ENCODE data around the gene MRPL40. TPM values are rescaled to one million over a fixed set of nuclear protein-coding genes. Genes with fewer than 3 reads are reported as not detected.
"Not testable (repeated sequence)": the region's sequence is repeated elsewhere in the genome, so short reads cannot be mapped to it uniquely, and the experiment has no call there.

Gene MRPL40
- total RNA-seq, 4 donors from 2014 or later: 10.9 to 29.2 (median 13.7) TPM

DNA sequence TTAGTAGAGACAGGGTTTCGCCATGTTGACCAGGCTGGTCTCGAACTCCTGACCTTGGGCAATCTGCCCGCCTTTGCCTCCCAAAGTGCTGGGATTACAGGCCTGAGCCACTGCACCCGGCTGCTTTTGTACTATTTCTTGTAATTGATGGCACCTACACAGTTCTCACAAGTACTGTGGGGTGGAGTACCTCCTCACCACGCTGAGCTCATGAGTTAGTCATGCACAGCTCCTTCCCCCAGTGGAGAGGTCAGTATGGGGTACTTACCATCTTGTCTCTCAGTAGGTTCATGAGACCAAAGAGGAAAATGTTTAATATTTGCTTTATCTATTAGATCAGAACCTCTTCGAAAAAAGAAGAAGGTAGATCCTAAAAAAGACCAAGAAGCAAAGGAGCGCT is 2.1 kb downstream of the MRPL40 start:
- Histone ChIP-seq H3K4me3 (no peak overlapping the region), H3K27me3 (no peaks in the 10 kb centered on the region), H3K27ac (no peak overlapping the region), H3K9me3 (no peaks in the 10 kb centered on the region), H3K4me1 (peaks cover 19 to 27% (median 23%) of the 10 kb centered on the region in 4 donors), H3K36me3 (peaks cover 0 to 7% (median 0%) of the 10 kb centered on the region in 4 donors)
- no peak for TF ChIP-seq POLR2A (IDR thresholded peaks at IDR 0.05)
- TF ChIP-seq EP300 (IDR thresholded peaks at IDR 0.05; ENCODE audit: low read depth): no peak
- TF ChIP-seq POLR2AphosphoS5 (IDR thresholded peaks at IDR 0.05): no peak
- TF ChIP-seq, protein P1, sequence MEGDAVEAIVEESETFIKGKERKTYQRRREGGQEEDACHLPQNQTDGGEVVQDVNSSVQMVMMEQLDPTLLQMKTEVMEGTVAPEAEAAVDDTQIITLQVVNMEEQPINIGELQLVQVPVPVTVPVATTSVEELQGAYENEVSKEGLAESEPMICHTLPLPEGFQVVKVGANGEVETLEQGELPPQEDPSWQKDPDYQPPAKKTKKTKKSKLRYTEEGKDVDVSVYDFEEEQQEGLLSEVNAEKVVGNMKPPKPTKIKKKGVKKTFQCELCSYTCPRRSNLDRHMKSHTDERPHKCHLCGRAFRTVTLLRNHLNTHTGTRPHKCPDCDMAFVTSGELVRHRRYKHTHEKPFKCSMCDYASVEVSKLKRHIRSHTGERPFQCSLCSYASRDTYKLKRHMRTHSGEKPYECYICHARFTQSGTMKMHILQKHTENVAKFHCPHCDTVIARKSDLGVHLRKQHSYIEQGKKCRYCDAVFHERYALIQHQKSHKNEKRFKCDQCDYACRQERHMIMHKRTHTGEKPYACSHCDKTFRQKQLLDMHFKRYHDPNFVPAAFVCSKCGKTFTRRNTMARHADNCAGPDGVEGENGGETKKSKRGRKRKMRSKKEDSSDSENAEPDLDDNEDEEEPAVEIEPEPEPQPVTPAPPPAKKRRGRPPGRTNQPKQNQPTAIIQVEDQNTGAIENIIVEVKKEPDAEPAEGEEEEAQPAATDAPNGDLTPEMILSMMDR (IDR thresholded peaks at IDR 0.05): no peak
- intact Hi-C loops (cut with DNase I; ENCODE audit: low total_unique reads) (no loop called here), in situ Hi-C loops (cut with MboI; ENCODE audit: low pct_ligation_motif_present in 1 of 4, low pct_unique_long_range_greater_than_20kb in 1 of 4, low sequenced_read_pairs in 3 of 4) (no loop called here)
- DNase-seq: no peak
- 89 to 92% methylated on average over 3 to 7 of the region's 7 CpGs for WGBS, 2 donors (ENCODE audit: low coverage in 1 of 2)

DNA sequence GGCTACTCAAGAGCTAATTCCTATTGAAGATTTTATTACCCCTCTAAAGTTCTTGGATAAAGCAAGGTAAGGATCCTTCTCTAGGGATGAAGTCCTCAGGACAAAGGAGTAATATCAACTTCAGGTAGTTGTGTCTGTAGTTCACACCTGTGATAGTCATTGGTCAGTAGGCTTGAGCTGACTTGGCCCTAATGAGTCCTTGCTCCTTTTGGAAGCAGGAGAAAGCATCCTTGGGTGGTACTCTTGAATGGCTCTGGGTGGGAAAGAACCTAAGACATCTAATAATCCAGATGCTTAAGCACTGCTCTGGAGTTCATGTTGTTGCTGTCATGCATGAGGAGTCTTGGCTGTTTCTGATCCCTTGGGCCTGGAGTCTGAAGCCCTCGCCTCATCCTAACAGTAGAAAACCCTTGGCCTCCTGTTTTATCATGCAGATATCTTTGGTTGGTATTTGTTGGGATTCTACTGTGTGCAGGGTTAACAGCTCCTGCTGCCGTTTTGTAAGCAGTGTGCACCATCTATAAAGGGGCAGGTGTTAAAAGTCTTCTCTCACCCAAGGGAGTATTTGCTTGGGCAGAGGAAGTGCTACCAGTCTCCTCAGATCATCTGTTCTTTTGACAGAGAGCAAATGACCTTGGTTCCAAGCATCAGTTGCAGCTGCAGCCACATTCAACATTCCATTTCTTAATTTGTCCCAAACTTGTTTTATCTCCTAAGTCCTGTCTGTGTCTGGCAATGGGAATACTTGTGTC is 2.7 kb downstream of the MRPL40 start:
- TF ChIP-seq POLR2AphosphoS5 (IDR thresholded peaks at IDR 0.05): no peak
- TF ChIP-seq, protein P1 (IDR thresholded peaks at IDR 0.05): no peak
- no peak for TF ChIP-seq POLR2A (IDR thresholded peaks at IDR 0.05)
- TF ChIP-seq EP300 (IDR thresholded peaks at IDR 0.05; ENCODE audit: low read depth): no peak
- no peak for DNase-seq
- peaks cover 13 to 21% (median 17%) of the 10 kb centered on the region in 4 donors for H3K4me1 ChIP-seq
- no peak overlapping the region for H3K4me3 ChIP-seq
- H3K36me3 ChIP-seq: peaks cover 0 to 7% (median 0%) of the 10 kb centered on the region in 4 donors
- in situ Hi-C loops (cut with MboI; ENCODE audit: low pct_ligation_motif_present in 1 of 4, low pct_unique_long_range_greater_than_20kb in 1 of 4, low sequenced_read_pairs in 3 of 4) (no loop called here), intact Hi-C loops (cut with DNase I; ENCODE audit: low total_unique reads) (no loop called here)
- no peaks in the 10 kb centered on the region for H3K27me3 ChIP-seq
- 75% methylated on average over 2 of the region's 2 CpGs; no CpG with 5 or more reads in 1 of the 2 donors for WGBS, 2 donors (ENCODE audit: low coverage in 1 of 2)
- no peak overlapping the region for H3K27ac ChIP-seq
- no peaks in the 10 kb centered on the region for H3K9me3 ChIP-seq

DNA sequence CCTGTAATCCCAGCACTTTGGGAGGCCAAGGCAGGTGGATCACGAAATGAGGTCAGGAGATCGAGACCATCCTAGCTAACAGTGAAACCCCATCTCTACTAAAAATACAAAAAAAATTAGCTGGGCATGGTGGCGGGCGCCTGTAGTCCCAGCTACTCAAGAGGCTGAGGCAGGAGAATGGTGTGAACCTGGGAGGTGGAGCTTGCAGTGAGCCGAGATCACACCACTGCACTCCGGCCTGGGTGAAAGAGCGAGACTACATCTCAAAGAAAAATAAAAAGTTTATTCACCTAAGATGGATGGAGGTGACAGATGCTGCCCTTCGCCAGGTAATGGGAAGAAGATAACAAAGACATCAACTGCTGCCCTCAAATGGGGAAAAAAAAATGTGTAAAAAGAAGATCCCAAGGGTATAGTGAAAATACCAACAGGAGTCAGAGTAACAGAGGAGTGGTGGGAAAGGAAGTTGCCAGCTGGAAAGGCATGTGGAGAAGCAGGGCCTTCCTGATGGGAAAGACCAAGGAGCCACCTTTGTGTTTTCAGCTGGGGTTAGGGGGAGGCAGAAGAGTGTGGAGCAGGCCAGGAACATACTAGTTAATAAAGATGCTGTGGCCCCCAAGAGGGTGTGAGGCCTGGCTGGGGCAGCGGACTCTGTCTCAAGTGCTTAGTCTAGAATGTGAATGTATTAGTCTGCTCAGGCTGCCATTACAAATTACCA is 4.3 kb downstream of the MRPL40 start:
- DNase-seq; H3K27ac ChIP-seq; H3K27me3 ChIP-seq; H3K9me3 ChIP-seq; H3K4me1 ChIP-seq; H3K4me3 ChIP-seq; in situ Hi-C loops (cut with MboI; ENCODE audit: low pct_ligation_motif_present in 1 of 4, low pct_unique_long_range_greater_than_20kb in 1 of 4, low sequenced_read_pairs in 3 of 4); H3K36me3 ChIP-seq; intact Hi-C loops (cut with DNase I; ENCODE audit: low total_unique reads): not testable (repeated sequence)
- 92 to 96% methylated on average over 6 to 9 of the region's 9 CpGs for WGBS, 2 donors (ENCODE audit: low coverage in 1 of 2)

DNA sequence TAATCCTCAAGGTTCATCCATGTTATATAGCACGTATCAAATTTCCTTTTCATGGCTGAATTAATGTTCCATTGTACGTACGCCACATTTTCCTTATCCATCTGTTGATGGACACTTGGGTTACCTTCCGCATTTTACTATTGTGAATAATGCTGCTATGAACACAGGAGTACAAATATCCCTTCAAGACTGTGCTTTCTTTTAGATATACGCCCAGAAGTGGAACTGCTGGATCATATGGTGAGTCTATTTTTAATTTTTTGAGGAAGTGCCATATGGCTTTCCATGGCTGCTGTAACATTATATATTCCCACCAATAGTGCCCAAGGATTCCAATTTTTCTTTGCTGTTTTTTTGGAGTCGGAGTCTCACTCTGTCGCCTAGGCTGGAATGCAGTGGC is 6.0 kb downstream of the MRPL40 start:
- H3K4me1 ChIP-seq: peaks cover 2 to 4% (median 3%) of the 10 kb centered on the region in 4 donors
- in situ Hi-C loops (cut with MboI; ENCODE audit: low pct_ligation_motif_present in 1 of 4, low pct_unique_long_range_greater_than_20kb in 1 of 4, low sequenced_read_pairs in 3 of 4): no loop called here
- H3K27me3 ChIP-seq: no peaks in the 10 kb centered on the region
- intact Hi-C loops (cut with DNase I; ENCODE audit: low total_unique reads): no loop called here
- H3K36me3 ChIP-seq: peaks cover 0 to 7% (median 0%) of the 10 kb centered on the region in 4 donors
- no peaks in the 10 kb centered on the region for H3K9me3 ChIP-seq
- H3K4me3 ChIP-seq: no peak overlapping the region
- 89% methylated on average over 7 of the region's 7 CpGs for WGBS, 2 donors (ENCODE audit: low coverage in 1 of 2)
- DNase-seq: no peak
- no peak overlapping the region for H3K27ac ChIP-seq
- TF ChIP-seq POLR2A (IDR thresholded peaks at IDR 0.05) (no peak), POLR2AphosphoS5 (IDR thresholded peaks at IDR 0.05) (no peak), EP300 (IDR thresholded peaks at IDR 0.05; ENCODE audit: low read depth) (no peak)
- TF ChIP-seq, protein P1 (IDR thresholded peaks at IDR 0.05): no peak
